Sigmoid colon (tissue), 4 donors: Measurements from ENCODE around the gene HUWE1.

Experiments
- CTCF ChIP-seq, 4 experiments: fragments of 450-650 bp in 3 of 4; fragments of 200-600 bp in 1 of 4; IDR thresholded peaks; one replicate each; pipeline ENCODE4 v1.5.1; 2016 to 2019; ENCODE audit warnings: antibody characterized with exemption in 4 of 4, mild to moderate bottlenecking in 3 of 4, moderate library complexity in 2 of 4
- EP300 ChIP-seq, 4 donors: sonication (generic); formaldehyde crosslinking; IDR thresholded peaks; one replicate each; pipeline ENCODE4 v1.6.1; 2017; ENCODE audit warnings: antibody characterized with exemption in 4 of 4
- POLR2A ChIP-seq, 2 donors: fragments of 450-650 bp; IDR thresholded peaks; one replicate each; pipeline ENCODE4 v1.6.1; 2016; ENCODE audit warnings: antibody characterized with exemption in 2 of 2, mild to moderate bottlenecking in 2 of 2, moderate library complexity in 2 of 2
- POLR2AphosphoS5 ChIP-seq, 4 donors: sonication (generic); formaldehyde crosslinking; IDR thresholded peaks; one replicate each; pipeline ENCODE4 v1.6.1; 2017; ENCODE audit warnings: antibody characterized with exemption in 4 of 4

GRCh38 chrX:53669258-53669657, 17.3 kb downstream of the HUWE1 start:
- TF ChIP-seq POLR2A (IDR thresholded peaks at IDR 0.05): no peak
- no peak for TF ChIP-seq CTCF (IDR thresholded peaks at IDR 0.05)
- no peak for TF ChIP-seq POLR2AphosphoS5 (IDR thresholded peaks at IDR 0.05)
- TF ChIP-seq EP300 (IDR thresholded peaks at IDR 0.05): no peak
